Bronchial epithelial cell (primary cell): Measurements from ENCODE around the gene PM20D1. TPM values are rescaled to one million over a fixed set of nuclear protein-coding genes. Genes with fewer than 3 reads are reported as not detected.

ENCODE experiments used
- DNase-seq: peaks from one replicate; pipeline ENCODE4 v3.0.0-alpha.2; 2010; ENCODE audit warnings: low read depth
- FAIRE-seq: peaks from 2 replicates; lab custom pipeline; 2011; peaks lifted over from hg19 to GRCh38; lab: Jason Lieb, UNC
- H3K27me3 ChIP-seq: 2 replicates; pipeline ENCODE4 v1.5.1; 2011; ENCODE audit warnings: low read length; ENCODE audit not compliant: control insufficient read depth, insufficient read depth
- H3K36me3 ChIP-seq: 2 replicates; pipeline ENCODE4 v1.5.1; 2011; ENCODE audit warnings: low read length; ENCODE audit not compliant: control insufficient read depth, insufficient read depth
- H3K4me3 ChIP-seq: 2 replicates; pipeline ENCODE4 v1.5.1; 2011; ENCODE audit warnings: mild to moderate bottlenecking, low read depth, low read length, control low read depth
- total RNA-seq: library from RNA; depleted of rRNA; stranded (reverse); fragments of >200 nt; gene quantifications from 2 replicates; pipeline ENCODE4 v1.2.1, GENCODE V29; 2014
- TF ChIP-seq, protein P1 (sequence below): IDR thresholded peaks from 2 replicates; pipeline ENCODE4 v1.5.1; 2011; ENCODE audit warnings: mild to moderate bottlenecking, moderate library complexity, low read length, control low read depth, inconsistent platforms; ENCODE audit not compliant: insufficient read depth, severe bottlenecking

The PM20D1 gene
- total RNA-seq, 1 donor from 2014 or later: not detected

- Histone ChIP-seq H3K36me3 (no peaks in the 10 kb centered on the region), H3K4me3 (no peak overlapping the region), H3K27me3 (no peaks in the 10 kb centered on the region)
- FAIRE-seq (no peak), DNase-seq (no peak)
- TF ChIP-seq, protein P1, sequence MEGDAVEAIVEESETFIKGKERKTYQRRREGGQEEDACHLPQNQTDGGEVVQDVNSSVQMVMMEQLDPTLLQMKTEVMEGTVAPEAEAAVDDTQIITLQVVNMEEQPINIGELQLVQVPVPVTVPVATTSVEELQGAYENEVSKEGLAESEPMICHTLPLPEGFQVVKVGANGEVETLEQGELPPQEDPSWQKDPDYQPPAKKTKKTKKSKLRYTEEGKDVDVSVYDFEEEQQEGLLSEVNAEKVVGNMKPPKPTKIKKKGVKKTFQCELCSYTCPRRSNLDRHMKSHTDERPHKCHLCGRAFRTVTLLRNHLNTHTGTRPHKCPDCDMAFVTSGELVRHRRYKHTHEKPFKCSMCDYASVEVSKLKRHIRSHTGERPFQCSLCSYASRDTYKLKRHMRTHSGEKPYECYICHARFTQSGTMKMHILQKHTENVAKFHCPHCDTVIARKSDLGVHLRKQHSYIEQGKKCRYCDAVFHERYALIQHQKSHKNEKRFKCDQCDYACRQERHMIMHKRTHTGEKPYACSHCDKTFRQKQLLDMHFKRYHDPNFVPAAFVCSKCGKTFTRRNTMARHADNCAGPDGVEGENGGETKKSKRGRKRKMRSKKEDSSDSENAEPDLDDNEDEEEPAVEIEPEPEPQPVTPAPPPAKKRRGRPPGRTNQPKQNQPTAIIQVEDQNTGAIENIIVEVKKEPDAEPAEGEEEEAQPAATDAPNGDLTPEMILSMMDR: no peak
These were observed 66.0 kb downstream of the PM20D1 start for GRCh38 chr1:205783904-205784303.

- FAIRE-seq: no peak
- DNase-seq: no peak
- Histone ChIP-seq H3K36me3 (no peaks in the 10 kb centered on the region), H3K27me3 (no peaks in the 10 kb centered on the region), H3K4me3 (no peak overlapping the region)
- TF ChIP-seq, protein P1: no peak
These were observed 66.5 kb downstream of the PM20D1 start for GRCh38 chr1:205783433-205783795.

- Histone ChIP-seq H3K27me3 (no peaks in the 10 kb centered on the region), H3K36me3 (no peaks in the 10 kb centered on the region), H3K4me3 (no peak overlapping the region)
- FAIRE-seq (no peak), DNase-seq (no peak)
- TF ChIP-seq, protein P1: no peak
These were observed 67.1 kb downstream of the PM20D1 start for GRCh38 chr1:205782627-205783432.

DNA sequence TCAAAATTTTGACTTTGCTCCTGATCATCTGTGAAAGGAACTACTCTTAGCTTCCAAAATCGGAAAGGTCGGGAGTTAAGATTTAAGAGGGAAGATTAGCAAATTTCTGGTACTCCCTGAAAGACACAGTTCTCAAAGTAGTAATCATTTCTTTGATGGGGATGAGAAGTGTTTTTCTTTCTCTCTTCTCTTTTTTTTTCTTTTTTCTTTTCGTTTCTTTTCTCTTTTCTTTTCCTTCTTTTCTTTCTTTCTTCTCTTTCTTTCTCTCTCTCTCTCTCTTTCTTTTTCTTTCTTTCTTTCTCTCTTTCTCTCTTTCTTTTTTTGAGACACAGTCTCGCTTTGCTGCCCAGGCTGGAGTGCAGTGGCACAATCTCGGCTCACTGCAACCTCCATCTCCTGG lies 69.6 kb downstream of the PM20D1 start:
- H3K36me3 ChIP-seq: no peaks in the 10 kb centered on the region
- no peaks in the 10 kb centered on the region for H3K27me3 ChIP-seq
- H3K4me3 ChIP-seq: no peak overlapping the region
- TF ChIP-seq, protein P1: no peak
- FAIRE-seq (no peak), DNase-seq (no peak)

Other genes with a start within 250 kb of the PM20D1 start
- 10.2 and 10.8 TPM in 2 replicates for gene ELK4, start 218.1 kb downstream of the PM20D1 start, total RNA-seq
- gene SLC45A3, start 169.6 kb downstream of the PM20D1 start, total RNA-seq: 0.77 and 0.79 TPM in 2 replicates
- gene NUCKS1, start 100.0 kb downstream of the PM20D1 start, total RNA-seq: 72.1 and 91.1 TPM in 2 replicates
- 14.3 and 18.7 TPM in 2 replicates for gene RAB29, start 74.7 kb downstream of the PM20D1 start, total RNA-seq
- 6.6 and 8.6 TPM in 2 replicates for gene SLC41A1, start 36.9 kb downstream of the PM20D1 start, total RNA-seq
- 0.26 TPM in 1 of 2 replicates, not detected in the other for gene SLC26A9, start 93.3 kb upstream of the PM20D1 start, total RNA-seq
- gene RAB7B, start 153.3 kb upstream of the PM20D1 start, total RNA-seq: 2.9 and 4.9 TPM in 2 replicates
- not detected in 2 replicates for gene CTSE, start 173.8 kb upstream of the PM20D1 start, total RNA-seq
- gene RHEX, start 203.0 kb upstream of the PM20D1 start, total RNA-seq: not detected in 2 replicates